DMS153 treated with DMSO at 0.1 percent for 48 hours (cell line): ENCODE data around the gene RIN2.
"Not testable (repeated sequence)": the region's sequence is repeated elsewhere in the genome, so short reads cannot be mapped to it uniquely, and the experiment has no call there.

Experiments
- DNase-seq: peaks from one replicate; lab custom pipeline; 2025; ENCODE audit not compliant: unreplicated experiment; lab: John Stamatoyannopoulos, UW

Gene RIN2

GRCh38 chr20:19785173-19785982 lies 27.3 kb downstream of the RIN2 start:
- DNase-seq: no peak

GRCh38 chr20:19785983-19786285 lies 27.9 kb downstream of the RIN2 start:
- no peak for DNase-seq

- DNase-seq: no peak
Measured at GRCh38 chr20:19786311-19786710, 28.3 kb downstream of the RIN2 start.

- DNase-seq: no peak
Measured at GRCh38 chr20:19787366-19787765, 29.3 kb downstream of the RIN2 start.

GRCh38 chr20:19789009-19789408 lies 31.0 kb downstream of the RIN2 start:
- DNase-seq: no peak

- no peak for DNase-seq
Measured at GRCh38 chr20:19789446-19789845, 31.4 kb downstream of the RIN2 start.

- DNase-seq: no peak
Measured at GRCh38 chr20:19791887-19792286, 33.8 kb downstream of the RIN2 start.

GRCh38 chr20:19793716-19794115 lies 35.7 kb downstream of the RIN2 start:
- DNase-seq: no peak

- DNase-seq: no peak
Measured at GRCh38 chr20:19794941-19795340, 36.9 kb downstream of the RIN2 start.

GRCh38 chr20:19799325-19799724 lies 41.3 kb downstream of the RIN2 start:
- DNase-seq: no peak

- DNase-seq: no peak
Measured at GRCh38 chr20:19802099-19802491, 44.0 kb downstream of the RIN2 start.

GRCh38 chr20:19802492-19803158 lies 44.6 kb downstream of the RIN2 start:
- no peak for DNase-seq

- DNase-seq: not testable (repeated sequence)
Measured at GRCh38 chr20:19806276-19806675, 48.2 kb downstream of the RIN2 start.

GRCh38 chr20:19806806-19807190 lies 48.7 kb downstream of the RIN2 start:
- DNase-seq: no peak

GRCh38 chr20:19807191-19807945 lies 49.3 kb downstream of the RIN2 start:
- DNase-seq: peak; percentile 61
